WTC11 (cell line): Measurements from ENCODE around the gene CTXN1. TPM values are rescaled to one million over a fixed set of nuclear protein-coding genes. Genes with fewer than 3 reads are reported as not detected.

ENCODE experiments used
- ATAC-seq: fragments of 200-7000 bp; cut with Tn5 transposase; 2 replicates; pipeline ENCODE4 v1.10.0; 2021; ENCODE audit warnings: mild to moderate bottlenecking, moderate library complexity
- CTCF ChIA-PET: fragments of 300-600 bp; sonication (Branson Sonifier 250); formaldehyde crosslinking; loops from one replicate; lab custom pipeline; 2021; ENCODE audit warnings: antibody characterized with exemption; lab: Charles Lee
- POLR2A ChIA-PET: fragments of 350-600 bp; sonication (Branson Sonifier 250); formaldehyde crosslinking; loops from one replicate; lab custom pipeline; 2021; ENCODE audit warnings: antibody characterized with exemption; lab: Charles Lee
- DNase-seq: peaks from one replicate; pipeline ENCODE4 v3.0.0; 2021; ENCODE audit warnings: low spot score
- H3K27ac Mint-ChIP-seq: 2 replicates; pipeline ENCODE4 v1.8.0; 2021; ENCODE audit warnings: mixed read lengths
- H3K27me3 Mint-ChIP-seq: 2 replicates; pipeline ENCODE4 v1.8.0; 2021; ENCODE audit warnings: low read depth, mild to moderate bottlenecking, moderate library complexity, mixed read lengths
- H3K36me3 Mint-ChIP-seq: 2 replicates; pipeline ENCODE4 v1.8.0; 2021; ENCODE audit warnings: mixed read lengths
- H3K4me1 Mint-ChIP-seq: 2 replicates; pipeline ENCODE4 v1.8.0; 2022; ENCODE audit warnings: mixed read lengths
- H3K4me3 Mint-ChIP-seq: 2 replicates; pipeline ENCODE4 v1.8.0; 2021; ENCODE audit warnings: mild to moderate bottlenecking, moderate library complexity, mixed read lengths
- H3K9me3 Mint-ChIP-seq: 2 replicates; pipeline ENCODE4 v1.8.0; 2021; ENCODE audit warnings: mixed read lengths
- CTCF ChIP-seq: fragments of 200-600 bp; IDR thresholded peaks from 2 replicates; pipeline ENCODE4 v1.8.0; 2022; ENCODE audit warnings: antibody characterized with exemption
- FOXP4 ChIP-seq: sonication (generic); formaldehyde crosslinking; IDR thresholded peaks from 2 replicates; pipeline ENCODE4 v1.8.0; 2022; ENCODE audit warnings: mild to moderate bottlenecking, missing genetic modification reagents
- IRF1 ChIP-seq: sonication (generic); formaldehyde crosslinking; IDR thresholded peaks from 2 replicates; pipeline ENCODE4 v1.8.0; 2023; ENCODE audit warnings: missing genetic modification reagents
- JAZF1 ChIP-seq: fragments of 250-450 bp; sonication (Bioruptor Pico); IDR thresholded peaks from 2 replicates; pipeline ENCODE4 v1.9.0; 2021; ENCODE audit warnings: moderate library complexity, mild to moderate bottlenecking, inconsistent platforms
- MAX ChIP-seq: sonication (generic); formaldehyde crosslinking; IDR thresholded peaks from 2 replicates; pipeline ENCODE4 v1.8.0; 2022; ENCODE audit warnings: mild to moderate bottlenecking, missing genetic modification reagents
- OVOL2 ChIP-seq: fragments of 250-450 bp; sonication (Bioruptor Pico); IDR thresholded peaks from 2 replicates; pipeline ENCODE4 v1.9.0; 2021; ENCODE audit warnings: mild to moderate bottlenecking, borderline replicate concordance
- PRDM15 ChIP-seq: sonication (generic); formaldehyde crosslinking; IDR thresholded peaks from 2 replicates; pipeline ENCODE4 v1.8.0; 2022; ENCODE audit warnings: missing genetic modification reagents
- RORB ChIP-seq: fragments of 250-450 bp; sonication (Bioruptor Pico); IDR thresholded peaks from 2 replicates; pipeline ENCODE4 v1.9.0; 2021; ENCODE audit warnings: mild to moderate bottlenecking
- SMAD3 ChIP-seq: sonication (generic); formaldehyde crosslinking; IDR thresholded peaks from 2 replicates; pipeline ENCODE4 v1.8.0; 2022; ENCODE audit warnings: missing genetic modification reagents, mild to moderate bottlenecking, borderline replicate concordance
- SMAD4 ChIP-seq: sonication (generic); formaldehyde crosslinking; IDR thresholded peaks from 2 replicates; pipeline ENCODE4 v1.8.0; 2022; ENCODE audit warnings: mild to moderate bottlenecking, missing genetic modification reagents
- SOX15 ChIP-seq: fragments of 250-450 bp; sonication (Bioruptor Pico); IDR thresholded peaks from 2 replicates; pipeline ENCODE4 v1.9.0; 2021; ENCODE audit warnings: mild to moderate bottlenecking
- USF1 ChIP-seq: sonication (generic); formaldehyde crosslinking; IDR thresholded peaks from 2 replicates; pipeline ENCODE4 v1.8.0; 2022; ENCODE audit warnings: mild to moderate bottlenecking, missing genetic modification reagents
- ZNF219 ChIP-seq: sonication (generic); formaldehyde crosslinking; IDR thresholded peaks from 2 replicates; pipeline ENCODE4 v1.8.0; 2023; ENCODE audit warnings: missing genetic modification reagents, mild to moderate bottlenecking, borderline replicate concordance
- ZNF281 ChIP-seq: sonication (generic); formaldehyde crosslinking; IDR thresholded peaks from 2 replicates; pipeline ENCODE4 v1.8.0; 2023; ENCODE audit warnings: mild to moderate bottlenecking, missing genetic modification reagents
- ZNF396 ChIP-seq: fragments of 250-450 bp; sonication (Bioruptor Pico); IDR thresholded peaks from 2 replicates; pipeline ENCODE4 v1.8.0; 2021; ENCODE audit warnings: mild to moderate bottlenecking, moderate library complexity, borderline replicate concordance
- ZNF512 ChIP-seq: sonication (generic); formaldehyde crosslinking; IDR thresholded peaks from 2 replicates; pipeline ENCODE4 v1.8.1; 2022; ENCODE audit warnings: missing genetic modification reagents, borderline replicate concordance
- ZSCAN18 ChIP-seq: fragments of 250-450 bp; sonication (Bioruptor Pico); IDR thresholded peaks from 2 replicates; pipeline ENCODE4 v2.1.2; 2022; ENCODE audit warnings: mild to moderate bottlenecking, moderate library complexity
- total RNA-seq: library from RNA; stranded (reverse); gene quantifications from 3 replicates; pipeline ENCODE4 v1.2.3, GENCODE V29; 2021

CTXN1 gene
- total RNA-seq, 1 experiment from 2014 or later, result 48.2 TPM

GRCh38 chr19:7923295-7924191 lies 2.4 kb downstream of the CTXN1 start:
- Mint-ChIP-seq H3K4me1 (peaks cover 9% of the 10 kb centered on the region), H3K27me3 (peaks cover 16% of the 10 kb centered on the region), H3K9me3 (no peaks in the 10 kb centered on the region), H3K27ac (no peak overlapping the region), H3K36me3 (no peaks in the 10 kb centered on the region), H3K4me3 (no peak overlapping the region)
- no peak for TF ChIP-seq SMAD3 (CRISPR knock-in tag)
- DNase-seq, result no peak
- no peak for ATAC-seq
- ChIA-PET CTCF (interaction anchor here (0.7 to 2.9 kb wide), 6 partner anchors 20 to 70 kb away, joined by 3 to 11 read pairs (median 4); partner anchors contain the start of genes MAP2K7 and TIMM44), POLR2A (no interaction called here)

GRCh38 chr19:7922836-7923195 lies 3.1 kb downstream of the CTXN1 start:
- H3K36me3 Mint-ChIP-seq, result no peaks in the 10 kb centered on the region
- CTCF ChIA-PET, result interaction anchor here (1.2 to 4.0 kb wide), 6 partner anchors 19 to 79 kb away, joined by 5 to 92 read pairs (median 12); partner anchors contain the start of genes LRRC8E, MAP2K7 and TIMM44
- no peak overlapping the region for H3K4me3 Mint-ChIP-seq
- H3K27ac Mint-ChIP-seq, result no peak overlapping the region
- peaks cover 24% of the 10 kb centered on the region for H3K27me3 Mint-ChIP-seq
- POLR2A ChIA-PET, result interaction anchor here (1.3 kb wide), 1 partner anchor 65 kb away, joined by 4 read pairs; no protein-coding TSS in a partner anchor
- H3K4me1 Mint-ChIP-seq, result peaks cover 9% of the 10 kb centered on the region
- no peaks in the 10 kb centered on the region for H3K9me3 Mint-ChIP-seq
- ATAC-seq, result no peak
- DNase-seq, result no peak
- TF ChIP-seq ZSCAN18 (CRISPR knock-in tag) (no peak), SMAD4 (CRISPR knock-in tag) (no peak), USF1 (CRISPR knock-in tag) (no peak), ZNF281 (CRISPR knock-in tag) (no peak), ZNF396 (no peak), SMAD3 (CRISPR knock-in tag) (no peak), ZNF512 (CRISPR knock-in tag) (no peak), SOX15 (CRISPR knock-in tag) (no peak), FOXP4 (CRISPR knock-in tag) (no peak), OVOL2 (CRISPR knock-in tag) (no peak), IRF1 (no peak), CTCF (no peak), ZNF219 (no peak), JAZF1 (no peak), PRDM15 (CRISPR knock-in tag) (no peak), MAX (no peak), RORB (no peak)
